HCT116 (cell line): ENCODE data around the gene CLSTN1. TPM values are rescaled to one million over a fixed set of nuclear protein-coding genes. Genes with fewer than 3 reads are reported as not detected.

Source experiments
- ATAC-seq: fragments of 200-7000 bp; cut with Tn5 transposase; 2 replicates; pipeline ENCODE4 v1.9.1; 2020; ENCODE audit warnings: mild to moderate bottlenecking, moderate library complexity
- BruUV-seq: library from RNA; stranded (reverse); fragments of 400-500 nt; replicated peaks from 2 replicates; lab custom pipeline; 2021; lab: Mats Ljungman, UMichigan
- CTCF ChIA-PET: fragments of 300-600 bp; sonication (Branson Sonifier 250); formaldehyde crosslinking; loops from one replicate; lab custom pipeline; 2021; ENCODE audit warnings: antibody characterized with exemption; lab: Charles Lee
- POLR2A ChIA-PET: fragments of 300-600, 350-600 bp; sonication (Branson Sonifier 250); formaldehyde crosslinking; loops from one replicate; lab custom pipeline; 2021; ENCODE audit warnings: antibody characterized with exemption; lab: Charles Lee
- RAD21 ChIA-PET, 2 experiments: fragments of 300-600 bp; sonication (Branson Sonifier 250); formaldehyde crosslinking; loops; one replicate each; lab custom pipeline; 2023; ENCODE audit warnings: low total read pairs in 2 of 2; ENCODE audit not compliant: uncharacterized antibody in 2 of 2, unreplicated experiment in 2 of 2, low non-redundant PET in 1 of 2; lab: Charles Lee
- DNase-seq: peaks from one replicate; pipeline ENCODE4 v3.0.0-alpha.2; 2010; ENCODE audit warnings: low read depth, low spot score
- H2AFZ ChIP-seq: fragments of 200-600 bp; shearing (Covaris generic), sonication (generic); 2 replicates; pipeline ENCODE4 v1.6.1; 2017; ENCODE audit warnings: low read depth, mixed run types, mixed read lengths, antibody characterized with exemption, low read length; ENCODE audit not compliant: poor library complexity, severe bottlenecking
- H3K27ac ChIP-seq: 2 replicates; pipeline ENCODE4 v1.5.1; 2012; ENCODE audit warnings: low read depth, low read length
- H3K27me3 ChIP-seq: fragments of 200-600 bp; sonication (generic); 2 replicates; pipeline ENCODE4 v1.6.1; 2016; ENCODE audit warnings: mixed run types, low read length, mixed read lengths; ENCODE audit not compliant: insufficient read depth
- H3K36me3 ChIP-seq, 2 experiments: fragments of 200-500 bp in 1 of 2; fragments of 200-600 bp in 1 of 2; sonication (Bioruptor generic) in 1 of 2; sonication (generic) in 1 of 2; 2 replicates each; pipeline versions ENCODE4 v1.5.1 to v1.6.1; 2014 to 2016; ENCODE audit warnings: low read length in 2 of 2, inconsistent platforms in 1 of 2, mixed read lengths in 1 of 2, mixed run types in 1 of 2; ENCODE audit not compliant: insufficient read depth in 2 of 2, control insufficient read depth in 1 of 2
- H3K4me1 ChIP-seq, 2 experiments: fragments of 200-600 bp in 1 of 2; sonication (generic) in 1 of 2; 2 replicates each; pipeline versions ENCODE4 v1.5.1 to v1.6.1; 2012 to 2017; ENCODE audit warnings: low read length in 2 of 2, inconsistent platforms in 1 of 2, mild to moderate bottlenecking in 1 of 2, mixed read lengths in 1 of 2, mixed run types in 1 of 2, moderate library complexity in 1 of 2; ENCODE audit not compliant: insufficient read depth in 2 of 2, control insufficient read depth in 1 of 2
- H3K4me2 ChIP-seq: fragments of 200-600 bp; sonication (generic); 2 replicates; pipeline ENCODE4 v1.6.1; 2017; ENCODE audit warnings: mixed run types, low read length, mixed read lengths
- H3K4me3 ChIP-seq, 2 experiments: fragments of 200-600 bp in 1 of 2; sonication (generic) in 1 of 2; replicated peaks in 1 of 2; 2 replicates each; pipeline ENCODE4 v1.5.1; 2011 to 2016; ENCODE audit warnings: low read length in 2 of 2, control low read depth in 1 of 2, low read depth in 1 of 2, mild to moderate bottlenecking in 1 of 2, mixed read lengths in 1 of 2, mixed run types in 1 of 2
- H3K79me2 ChIP-seq: fragments of 200-600 bp; sonication (generic); 2 replicates; pipeline ENCODE4 v1.6.1; 2017; ENCODE audit warnings: mild to moderate bottlenecking, mixed run types, low read length, moderate library complexity, mixed read lengths; ENCODE audit not compliant: insufficient read depth
- H3K9ac ChIP-seq: fragments of 200-600 bp; sonication (generic); 2 replicates; pipeline ENCODE4 v1.6.1; 2016; ENCODE audit warnings: low read length, mixed read lengths
- H3K9me2 ChIP-seq: fragments of 200-600 bp; sonication (generic), shearing (Covaris generic); 2 replicates; pipeline ENCODE4 v1.6.1; 2017; ENCODE audit warnings: mixed run types, mild to moderate bottlenecking, moderate library complexity; ENCODE audit not compliant: insufficient read depth
- H3K9me3 ChIP-seq, 2 experiments: fragments of 200-500 bp in 1 of 2; fragments of 200-600 bp in 1 of 2; sonication (Bioruptor generic) in 1 of 2; sonication (generic) in 1 of 2; 2 replicates each; pipeline ENCODE4 v1.6.1; 2014 to 2017; ENCODE audit warnings: low read length in 2 of 2, mixed read lengths in 2 of 2, inconsistent platforms in 1 of 2, low read depth in 1 of 2, mild to moderate bottlenecking in 1 of 2, mixed run types in 1 of 2, moderate library complexity in 1 of 2; ENCODE audit not compliant: control insufficient read depth in 1 of 2, insufficient read depth in 1 of 2
- H4K20me1 ChIP-seq: fragments of 200-600 bp; sonication (generic), shearing (Covaris generic); 2 replicates; pipeline ENCODE4 v1.6.1; 2017; ENCODE audit warnings: mixed run types, mild to moderate bottlenecking, moderate library complexity; ENCODE audit not compliant: insufficient read depth
- ATF3 ChIP-seq: IDR thresholded peaks from 2 replicates; pipeline ENCODE4 v1.6.1; 2012
- CBX3 ChIP-seq: IDR thresholded peaks from 2 replicates; pipeline ENCODE4 v1.6.1; 2012; ENCODE audit warnings: low read depth
- CEBPB ChIP-seq: IDR thresholded peaks from 2 replicates; pipeline ENCODE4 v1.6.1; 2012; ENCODE audit warnings: low read depth
- EZH2 ChIP-seq: fragments of 200-600 bp; sonication (generic); IDR thresholded peaks from 2 replicates; pipeline ENCODE4 v1.6.1; 2017; ENCODE audit warnings: antibody characterized with exemption, mixed run types
- FOSL1 ChIP-seq: IDR thresholded peaks from 2 replicates; pipeline ENCODE4 v1.6.1; 2012; ENCODE audit warnings: low read depth
- JUND ChIP-seq: IDR thresholded peaks from 2 replicates; pipeline ENCODE4 v1.6.1; 2012
- MAX ChIP-seq: IDR thresholded peaks from 2 replicates; pipeline ENCODE4 v1.6.1; 2012
- POLR2AphosphoS5 ChIP-seq: IDR thresholded peaks from 2 replicates; pipeline ENCODE4 v1.6.1; 2011; ENCODE audit warnings: mild to moderate bottlenecking, low read depth, low read length, moderate library complexity
- RAD21 ChIP-seq: IDR thresholded peaks from 2 replicates; pipeline ENCODE4 v1.6.1; 2012; ENCODE audit warnings: low read depth, mild to moderate bottlenecking
- REST ChIP-seq: IDR thresholded peaks from 2 replicates; pipeline ENCODE4 v1.6.1; 2012; ENCODE audit warnings: low read depth
- SIN3A ChIP-seq: IDR thresholded peaks from 2 replicates; pipeline ENCODE4 v1.6.1; 2012; ENCODE audit warnings: low read depth
- SP1 ChIP-seq: IDR thresholded peaks from 2 replicates; pipeline ENCODE4 v1.6.1; 2012; ENCODE audit warnings: low read depth
- SRF ChIP-seq: IDR thresholded peaks from 2 replicates; pipeline ENCODE4 v1.6.1; 2012; ENCODE audit warnings: low read depth
- TCF7L2 ChIP-seq: IDR thresholded peaks from 2 replicates; pipeline ENCODE4 v1.7.0; 2011; ENCODE audit warnings: borderline replicate concordance, inconsistent platforms; ENCODE audit not compliant: insufficient read depth, insufficient read length; ENCODE audit errors: extremely low read depth
- ZBTB33 ChIP-seq: IDR thresholded peaks from 2 replicates; pipeline ENCODE4 v1.6.1; 2011; ENCODE audit warnings: mild to moderate bottlenecking, low read length, moderate library complexity; ENCODE audit not compliant: insufficient replicate concordance; ENCODE audit errors: extremely low read depth
- ZFX ChIP-seq: fragments of 450-650 bp; IDR thresholded peaks from 2 replicates; pipeline ENCODE4 v1.6.1; 2017
- ZNF274 ChIP-seq: fragments of 200-500 bp; sonication (Bioruptor generic); IDR thresholded peaks from 2 replicates; pipeline ENCODE4 v1.6.1; 2014; ENCODE audit warnings: mild to moderate bottlenecking, low read depth, low read length, inconsistent platforms
- intact Hi-C: fragments of 100-400 bp; cut with micrococcal nuclease; formaldehyde crosslinking; loops from 2 replicates; pipeline ENCODE4 v1.10.0; 2022
- total RNA-seq: library from RNA; stranded (reverse); gene quantifications from one replicate; pipeline ENCODE4 v1.2.1, GENCODE V29; 2021; ENCODE audit not compliant: unreplicated experiment

The CLSTN1 gene
- total RNA-seq, 1 experiment from 2014 or later: 113 TPM

GRCh38 chr1:9746651-9747050 is 77.1 kb downstream of the CLSTN1 start:
- intact Hi-C loops: no loop called here
- Histone ChIP-seq H3K27ac (no peak overlapping the region), H3K4me1 (no peaks in the 10 kb centered on the region), H3K9me3 (no peaks in the 10 kb centered on the region), H3K9ac (no peak overlapping the region), H3K27me3 (no peaks in the 10 kb centered on the region), H2AFZ (no peak overlapping the region), H3K9me2 (no peaks in the 10 kb centered on the region), H3K4me2 (no peak overlapping the region), H3K36me3 (peaks cover 32 to 39% of the 10 kb centered on the region in 2 experiments; a peak in 3 of 4 replicates), H3K79me2 (no peaks in the 10 kb centered on the region), H4K20me1 (no peaks in the 10 kb centered on the region), H3K4me3 (no peak overlapping the region)
- ATAC-seq (no peak), DNase-seq (no peak)
- TF ChIP-seq ZFX: no peak
- no peak for TF ChIP-seq SIN3A
- no peak for TF ChIP-seq CEBPB
- TF ChIP-seq ZNF274: no peak
- TF ChIP-seq CBX3: no peak
- no peak for TF ChIP-seq REST
- no peak for TF ChIP-seq POLR2AphosphoS5
- no TSS peak for BruUV-seq
- CTCF ChIA-PET: no interaction called here
- RAD21 ChIA-PET: no interaction called here
- POLR2A ChIA-PET: no interaction called here

- Histone ChIP-seq H3K36me3 (peaks cover 32 to 34% of the 10 kb centered on the region in 2 experiments; a peak in 3 of 4 replicates), H3K9ac (no peak overlapping the region), H3K9me2 (no peaks in the 10 kb centered on the region), H4K20me1 (no peaks in the 10 kb centered on the region), H3K79me2 (no peaks in the 10 kb centered on the region), H2AFZ (no peak overlapping the region), H3K9me3 (no peaks in the 10 kb centered on the region), H3K4me1 (no peaks in the 10 kb centered on the region), H3K27me3 (no peaks in the 10 kb centered on the region), H3K4me2 (no peak overlapping the region), H3K27ac (no peak overlapping the region), H3K4me3 (no peak overlapping the region)
- DNase-seq (no peak), ATAC-seq (no peak)
- intact Hi-C loops: no loop called here
- ChIA-PET POLR2A (no interaction called here), CTCF (interaction anchor here (0.7 kb wide), 1 partner anchor 22 kb away, joined by 3 read pairs; no protein-coding TSS in a partner anchor), RAD21 (no interaction called here)
- BruUV-seq: no TSS peak
- no peak for TF ChIP-seq SIN3A
- no peak for TF ChIP-seq TCF7L2
- no peak for TF ChIP-seq SRF
- no peak for TF ChIP-seq ZBTB33
- no peak for TF ChIP-seq RAD21
- TF ChIP-seq ATF3: no peak
- no peak for TF ChIP-seq ZNF274
- no peak for TF ChIP-seq CBX3
- TF ChIP-seq JUND: no peak
- TF ChIP-seq FOSL1: no peak
- no peak for TF ChIP-seq POLR2AphosphoS5
- no peak for TF ChIP-seq EZH2
- no peak for TF ChIP-seq MAX
- TF ChIP-seq SP1: no peak
These were observed 77.6 kb downstream of the CLSTN1 start for GRCh38 chr1:9746211-9746610.
